Measurements from ENCODE around the gene ASNSD1. TPM values are rescaled to one million over a fixed set of nuclear protein-coding genes. Genes with fewer than 3 reads are reported as not detected.

The ASNSD1 gene
- total and polyA plus RNA-seq, 9 of the 15 experiments (the other 6 are each of a cell fraction or from before 2014, with no cell fraction given) = 23.9 to 56.4 (median 38.3) TPM

- TF ChIP-seq E2F8 (IDR thresholded peaks at IDR 0.05; ENCODE audit: low read depth, partially characterized antibody) = no peak
- TF ChIP-seq CEBPZ (IDR thresholded peaks at IDR 0.05; ENCODE audit: borderline replicate concordance, low read depth, low read length) = no peak
- no peak for TF ChIP-seq STAT6 (CRISPR knock-in tag; IDR thresholded peaks at IDR 0.05)
- TF ChIP-seq EWSR1 (IDR thresholded peaks at IDR 0.05; ENCODE audit: borderline replicate concordance, low read depth, partially characterized antibody) = no peak
- TF ChIP-seq ZNF778 (CRISPR knock-in tag; IDR thresholded peaks at IDR 0.05) = no peak
- no peak for TF ChIP-seq HNRNPUL1 (IDR thresholded peaks at IDR 0.05; ENCODE audit: low read length)
- TF ChIP-seq ZNF407 (IDR thresholded peaks at IDR 0.05; ENCODE audit: low read depth) = no peak
- TF ChIP-seq YY1 (IDR thresholded peaks at IDR 0.05; ENCODE audit: borderline replicate concordance in 1 of 3, control insufficient read depth in 1 of 3, extremely low read depth in 1 of 3, insufficient read depth in 3 of 3, insufficient read length in 1 of 3, insufficient replicate concordance in 2 of 3, low read depth in 1 of 3, low read length in 2 of 3) = no peak
- peak; percentile 91 for TF ChIP-seq DPF2 (IDR thresholded peaks at IDR 0.05)
Observed at GRCh38 chr2:189613077-189613636, 48.1 kb upstream of the ASNSD1 start (continued).
